ENCODE results near the gene ADGRA1.
"Not testable (repeated sequence)": the region's sequence is repeated elsewhere in the genome, so short reads cannot be mapped to it uniquely, and the experiment has no call there.

The ADGRA1 gene

GRCh38 chr10:133166504-133166827 lies 78.7 kb downstream of the ADGRA1 start:
- no peaks in the 10 kb centered on the region for H3K9me3 ChIP-seq (ENCODE audit: control insufficient read depth in 2 of 2, low read length in 2 of 2)
- peaks cover 21 to 22% of the 10 kb centered on the region in 2 donors for H3K27me3 ChIP-seq (ENCODE audit: control insufficient read depth in 1 of 2, insufficient read depth in 2 of 2, low read length in 2 of 2)
- no peak overlapping the region for H3K27ac ChIP-seq (ENCODE audit: low read length)
- H3K4me1 ChIP-seq (ENCODE audit: control insufficient read depth, insufficient read depth, low read length): peaks cover 3% of the 10 kb centered on the region
- H3K9ac ChIP-seq (ENCODE audit: low read length in 2 of 2): no peak overlapping the region
- H3K4me3 ChIP-seq (ENCODE audit: low read length in 2 of 2): no peak overlapping the region
- no peaks in the 10 kb centered on the region for H3K36me3 ChIP-seq (ENCODE audit: control insufficient read depth in 2 of 2, insufficient read depth in 2 of 2, low read length in 2 of 2)

- no peaks in the 10 kb centered on the region for H3K9me3 ChIP-seq (ENCODE audit: control insufficient read depth in 2 of 2, low read length in 2 of 2)
- no peak overlapping the region for H3K4me3 ChIP-seq (ENCODE audit: low read length in 2 of 2)
- peaks cover 17 to 18% of the 10 kb centered on the region in 2 donors for H3K27me3 ChIP-seq (ENCODE audit: control insufficient read depth in 1 of 2, insufficient read depth in 2 of 2, low read length in 2 of 2)
- no peaks in the 10 kb centered on the region for H3K4me1 ChIP-seq (ENCODE audit: control insufficient read depth, insufficient read depth, low read length)
- no peak overlapping the region for H3K27ac ChIP-seq (ENCODE audit: low read length)
- no peaks in the 10 kb centered on the region for H3K36me3 ChIP-seq (ENCODE audit: control insufficient read depth in 2 of 2, insufficient read depth in 2 of 2, low read length in 2 of 2)
- H3K9ac ChIP-seq (ENCODE audit: low read length in 2 of 2): no peak overlapping the region
Measured at GRCh38 chr10:133166828-133167692, 79.3 kb downstream of the ADGRA1 start.

DNA sequence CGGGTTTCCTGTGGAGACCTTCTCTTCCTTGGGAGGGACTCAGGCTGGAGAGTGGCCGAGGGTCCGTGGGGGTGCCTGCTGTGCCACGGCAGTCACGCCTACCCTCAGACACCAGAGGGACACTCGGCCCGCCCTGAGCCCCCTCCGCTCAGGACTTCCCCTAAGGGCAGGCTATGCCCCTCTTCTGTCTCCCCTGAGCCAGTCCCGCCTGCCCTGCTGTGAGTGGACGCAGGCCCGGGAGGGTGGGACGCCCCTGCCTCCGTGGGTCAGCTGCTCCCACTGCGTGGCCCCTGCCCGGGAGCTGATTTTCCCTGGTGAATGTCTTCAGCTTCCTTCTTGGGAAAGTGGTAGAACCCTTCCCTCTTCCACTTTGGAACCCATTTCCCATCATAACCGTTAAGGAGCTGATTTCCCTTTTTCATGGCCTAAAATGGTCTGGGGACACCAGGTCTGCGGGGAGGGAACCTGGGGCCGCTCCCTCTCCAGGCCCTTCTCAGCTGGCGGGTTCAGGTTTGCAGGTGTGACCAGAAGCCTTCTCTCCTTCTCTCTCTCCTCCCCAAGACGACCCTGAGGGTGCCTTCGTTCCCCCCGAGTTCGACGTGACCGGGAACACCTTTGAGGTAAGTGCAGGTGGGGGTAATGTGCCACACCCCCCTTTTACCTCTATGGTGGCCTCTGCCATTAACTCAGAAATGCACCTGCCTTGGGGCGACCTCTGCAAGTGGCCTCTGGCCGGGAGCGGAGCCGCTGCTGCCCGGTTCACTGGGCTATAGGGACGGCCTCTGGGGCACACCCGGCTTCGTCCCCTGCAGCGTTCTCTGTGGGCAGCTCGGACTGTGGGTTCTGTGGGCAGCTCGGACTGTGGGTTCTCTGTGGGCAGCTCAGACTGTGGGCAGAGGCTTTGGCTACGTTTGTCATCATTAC lies 80.2 kb downstream of the ADGRA1 start:
- Histone ChIP-seq H3K4me3 (ENCODE audit: low read length in 2 of 2) (no peak overlapping the region), H3K27ac (ENCODE audit: low read length) (no peak overlapping the region), H3K27me3 (ENCODE audit: control insufficient read depth in 1 of 2, insufficient read depth in 2 of 2, low read length in 2 of 2) (peaks cover 8 to 10% of the 10 kb centered on the region in 2 donors), H3K4me1 (ENCODE audit: control insufficient read depth, insufficient read depth, low read length) (no peaks in the 10 kb centered on the region), H3K36me3 (ENCODE audit: control insufficient read depth in 2 of 2, insufficient read depth in 2 of 2, low read length in 2 of 2) (no peaks in the 10 kb centered on the region), H3K9me3 (ENCODE audit: control insufficient read depth in 2 of 2, low read length in 2 of 2) (no peaks in the 10 kb centered on the region), H3K9ac (ENCODE audit: low read length in 2 of 2) (no peak overlapping the region)

- Histone ChIP-seq H3K27ac (ENCODE audit: low read length) (no peak overlapping the region), H3K27me3 (ENCODE audit: control insufficient read depth in 1 of 2, insufficient read depth in 2 of 2, low read length in 2 of 2) (peaks cover 2 to 6% of the 10 kb centered on the region in 2 donors), H3K36me3 (ENCODE audit: control insufficient read depth in 2 of 2, insufficient read depth in 2 of 2, low read length in 2 of 2) (no peaks in the 10 kb centered on the region), H3K4me1 (ENCODE audit: control insufficient read depth, insufficient read depth, low read length) (no peaks in the 10 kb centered on the region), H3K9ac (ENCODE audit: low read length in 2 of 2) (no peak overlapping the region), H3K9me3 (ENCODE audit: control insufficient read depth in 2 of 2, low read length in 2 of 2) (no peaks in the 10 kb centered on the region), H3K4me3 (ENCODE audit: low read length in 2 of 2) (no peak overlapping the region)
Measured at GRCh38 chr10:133168617-133169031, 80.9 kb downstream of the ADGRA1 start.

- no peak overlapping the region for H3K4me3 ChIP-seq (ENCODE audit: low read length in 2 of 2)
- no peak overlapping the region for H3K27ac ChIP-seq (ENCODE audit: low read length)
- no peaks in the 10 kb centered on the region for H3K36me3 ChIP-seq (ENCODE audit: control insufficient read depth in 2 of 2, insufficient read depth in 2 of 2, low read length in 2 of 2)
- H3K4me1 ChIP-seq (ENCODE audit: control insufficient read depth, insufficient read depth, low read length): no peaks in the 10 kb centered on the region
- no peak overlapping the region for H3K9ac ChIP-seq (ENCODE audit: low read length in 2 of 2)
- peaks cover 3 to 5% of the 10 kb centered on the region in 2 donors for H3K27me3 ChIP-seq (ENCODE audit: control insufficient read depth in 1 of 2, insufficient read depth in 2 of 2, low read length in 2 of 2)
- no peaks in the 10 kb centered on the region for H3K9me3 ChIP-seq (ENCODE audit: control insufficient read depth in 2 of 2, low read length in 2 of 2)
Measured at GRCh38 chr10:133169173-133169947, 81.6 kb downstream of the ADGRA1 start.

GRCh38 chr10:133170092-133170491 lies 82.4 kb downstream of the ADGRA1 start:
- Histone ChIP-seq H3K4me1 (ENCODE audit: control insufficient read depth, insufficient read depth, low read length) (no peaks in the 10 kb centered on the region), H3K9me3 (ENCODE audit: control insufficient read depth in 2 of 2, low read length in 2 of 2) (no peaks in the 10 kb centered on the region), H3K27me3 (ENCODE audit: control insufficient read depth in 1 of 2, insufficient read depth in 2 of 2, low read length in 2 of 2) (peaks cover 2 to 3% of the 10 kb centered on the region in 2 donors), H3K27ac (ENCODE audit: low read length) (no peak overlapping the region), H3K4me3 (ENCODE audit: low read length in 2 of 2) (no peak overlapping the region), H3K36me3 (ENCODE audit: control insufficient read depth in 2 of 2, insufficient read depth in 2 of 2, low read length in 2 of 2) (no peaks in the 10 kb centered on the region), H3K9ac (ENCODE audit: low read length in 2 of 2) (no peak overlapping the region)

GRCh38 chr10:133173860-133174640 lies 86.3 kb downstream of the ADGRA1 start:
- Histone ChIP-seq H3K4me1 (ENCODE audit: control insufficient read depth, insufficient read depth, low read length) (no peaks in the 10 kb centered on the region), H3K9me3 (ENCODE audit: control insufficient read depth in 2 of 2, low read length in 2 of 2) (no peaks in the 10 kb centered on the region), H3K9ac (ENCODE audit: low read length in 2 of 2) (no peak overlapping the region), H3K4me3 (ENCODE audit: low read length in 2 of 2) (no peak overlapping the region), H3K36me3 (ENCODE audit: control insufficient read depth in 2 of 2, insufficient read depth in 2 of 2, low read length in 2 of 2) (no peaks in the 10 kb centered on the region), H3K27me3 (ENCODE audit: control insufficient read depth in 1 of 2, insufficient read depth in 2 of 2, low read length in 2 of 2) (peaks cover 0 to 3% of the 10 kb centered on the region in 2 donors), H3K27ac (ENCODE audit: low read length) (no peak overlapping the region)

GRCh38 chr10:133174689-133175263 lies 87.1 kb downstream of the ADGRA1 start:
- Histone ChIP-seq H3K4me3 (ENCODE audit: low read length in 2 of 2) (no peak overlapping the region), H3K36me3 (ENCODE audit: control insufficient read depth in 2 of 2, insufficient read depth in 2 of 2, low read length in 2 of 2) (no peaks in the 10 kb centered on the region), H3K9me3 (ENCODE audit: control insufficient read depth in 2 of 2, low read length in 2 of 2) (no peaks in the 10 kb centered on the region), H3K27me3 (ENCODE audit: control insufficient read depth in 1 of 2, insufficient read depth in 2 of 2, low read length in 2 of 2) (peaks cover 0 to 3% of the 10 kb centered on the region in 2 donors), H3K4me1 (ENCODE audit: control insufficient read depth, insufficient read depth, low read length) (no peaks in the 10 kb centered on the region), H3K27ac (ENCODE audit: low read length) (no peak overlapping the region), H3K9ac (ENCODE audit: low read length in 2 of 2) (no peak overlapping the region)

GRCh38 chr10:133175624-133176023 lies 87.9 kb downstream of the ADGRA1 start:
- H3K27me3 ChIP-seq (ENCODE audit: control insufficient read depth in 1 of 2, insufficient read depth in 2 of 2, low read length in 2 of 2); H3K4me1 ChIP-seq (ENCODE audit: control insufficient read depth, insufficient read depth, low read length); H3K9me3 ChIP-seq (ENCODE audit: control insufficient read depth in 2 of 2, low read length in 2 of 2); H3K36me3 ChIP-seq (ENCODE audit: control insufficient read depth in 2 of 2, insufficient read depth in 2 of 2, low read length in 2 of 2); H3K4me3 ChIP-seq (ENCODE audit: low read length in 2 of 2); H3K27ac ChIP-seq (ENCODE audit: low read length); H3K9ac ChIP-seq (ENCODE audit: low read length in 2 of 2): not testable (repeated sequence)
